Embryonic facial prominence (tissue), 1 donor: ENCODE measurements around the gene FRAS1.
"Not testable (repeated sequence)": the region's sequence is repeated elsewhere in the genome, so short reads cannot be mapped to it uniquely, and the experiment has no call there.

Experiments
- DNase-seq: peaks from one replicate; pipeline ENCODE4 v3.0.0-alpha.2; 2016; ENCODE audit errors: extremely low spot score

The FRAS1 gene

DNA sequence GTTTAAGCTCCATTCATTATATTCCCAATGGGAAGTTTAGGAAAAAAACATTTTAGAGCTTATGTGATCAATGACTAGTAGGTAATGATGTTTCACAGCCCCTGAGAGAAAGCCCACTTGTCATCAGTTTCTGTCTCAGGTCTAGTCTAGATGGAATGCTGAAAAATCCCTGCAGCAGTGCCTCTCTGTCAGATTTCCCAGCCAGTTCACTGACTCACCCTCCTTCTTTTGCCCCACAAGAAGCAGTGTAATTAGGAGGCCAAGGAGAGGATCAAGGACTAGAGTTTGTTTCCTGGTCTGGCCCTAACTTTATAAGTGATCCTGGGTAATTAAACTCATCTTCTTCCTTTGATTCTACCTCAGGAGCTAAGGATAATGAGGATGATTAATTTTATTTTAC is 375.8 kb downstream of the FRAS1 start:
- no peak for DNase-seq

- no peak for DNase-seq
These were observed 380.5 kb downstream of the FRAS1 start for GRCh38 chr4:78437608-78438088.

- no peak for DNase-seq
These were observed 382.2 kb downstream of the FRAS1 start for GRCh38 chr4:78439328-78439727.

GRCh38 chr4:78441756-78442155 is 384.6 kb downstream of the FRAS1 start:
- no peak for DNase-seq

DNA sequence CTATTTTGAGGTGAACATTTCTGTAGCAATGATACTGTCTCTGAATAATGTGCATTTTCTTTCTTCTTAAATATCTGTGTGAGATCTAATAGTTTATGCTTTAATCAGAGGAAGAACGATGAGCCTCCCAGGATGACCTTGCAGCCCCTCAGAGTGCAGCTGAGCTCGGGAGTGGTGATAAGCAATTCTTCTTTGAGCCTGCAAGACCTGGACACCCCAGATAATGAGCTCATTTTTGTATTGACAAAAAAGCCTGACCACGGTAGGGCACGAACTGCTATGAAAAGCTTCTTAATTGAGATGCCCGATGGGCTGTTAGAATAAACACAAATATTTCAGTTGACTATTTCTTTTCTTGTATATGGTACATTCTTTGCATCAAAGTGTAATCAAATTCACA is 389.5 kb downstream of the FRAS1 start:
- no peak for DNase-seq

DNA sequence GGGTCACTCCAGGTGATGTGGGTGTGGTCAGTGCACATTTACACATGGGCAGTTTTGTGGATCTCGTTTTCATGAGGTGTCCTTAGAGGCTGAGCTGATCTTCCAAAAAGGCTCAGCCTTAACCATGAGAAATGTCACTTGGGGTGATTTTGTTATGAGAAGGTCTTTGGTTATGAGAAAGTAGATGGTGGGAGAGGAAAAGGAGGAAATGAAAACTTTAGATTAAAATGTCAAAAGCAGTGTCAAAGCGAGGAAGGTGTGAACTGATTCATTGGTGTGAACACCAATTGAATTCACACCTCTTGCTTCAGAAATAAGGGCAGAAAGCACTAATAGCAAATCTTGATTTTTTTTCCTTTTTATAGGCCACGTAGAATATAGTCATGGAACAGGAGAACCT is 394.3 kb downstream of the FRAS1 start:
- no peak for DNase-seq

- no peak for DNase-seq
These were observed 396.9 kb downstream of the FRAS1 start for GRCh38 chr4:78454016-78454415.

DNA sequence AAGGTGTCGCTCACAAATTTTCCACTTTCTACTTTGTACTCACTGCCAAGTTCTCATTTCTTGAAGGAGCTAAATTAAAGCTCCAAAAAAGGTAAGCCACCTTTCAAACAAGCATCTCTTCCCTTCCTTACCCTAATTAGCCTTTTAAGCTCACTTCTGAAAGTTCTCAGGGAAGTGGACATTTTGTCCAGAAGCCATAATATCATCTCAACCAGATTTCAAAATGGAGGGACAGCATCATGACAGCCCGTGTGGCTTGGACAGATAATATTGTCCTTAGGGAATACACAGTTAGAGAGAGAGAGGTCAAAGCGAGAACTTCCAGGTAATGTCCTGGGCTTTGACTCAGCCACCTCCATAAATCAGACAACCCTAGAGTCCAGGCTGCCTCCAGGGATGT is 400.6 kb downstream of the FRAS1 start:
- DNase-seq: no peak

DNA sequence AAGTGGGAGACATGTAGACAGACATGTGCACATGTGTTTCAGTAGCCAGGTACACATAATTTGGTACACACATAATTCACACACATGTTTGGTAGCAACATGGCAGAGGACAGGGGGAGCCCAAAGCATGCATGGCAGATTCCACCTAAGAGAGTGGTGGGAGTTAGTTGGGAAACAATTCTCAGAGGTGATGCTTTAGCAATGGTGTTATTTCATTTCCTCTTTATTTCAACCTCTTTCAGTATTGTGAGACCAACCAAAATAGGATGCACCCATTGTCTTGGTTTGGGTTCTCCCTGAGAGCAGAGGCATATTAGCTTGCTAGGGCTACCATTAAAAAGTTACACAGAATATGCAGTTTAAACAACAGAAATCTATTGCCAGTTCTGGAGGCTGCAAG is 402.2 kb downstream of the FRAS1 start:
- no peak for DNase-seq

DNA sequence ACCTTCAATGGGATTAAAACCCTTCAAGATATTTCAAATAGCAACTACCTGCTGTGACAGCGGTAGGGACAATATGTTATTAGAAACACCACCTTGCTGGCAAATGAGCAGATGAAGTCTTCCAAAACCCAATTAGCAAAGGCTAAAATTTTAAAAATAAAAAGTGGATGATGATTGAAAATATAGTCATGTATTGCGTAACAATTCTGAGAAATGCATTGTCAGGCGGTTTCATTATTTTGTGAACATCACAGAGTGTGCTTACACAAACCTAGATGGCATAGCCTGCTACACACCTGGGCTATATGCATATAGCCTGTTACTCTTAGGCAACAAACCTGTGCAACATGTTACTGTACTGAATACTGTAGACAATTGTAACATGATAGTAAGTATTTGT is 403.2 kb downstream of the FRAS1 start:
- no peak for DNase-seq

- no peak for DNase-seq
These were observed 407.1 kb downstream of the FRAS1 start for GRCh38 chr4:78464265-78464664.

DNA sequence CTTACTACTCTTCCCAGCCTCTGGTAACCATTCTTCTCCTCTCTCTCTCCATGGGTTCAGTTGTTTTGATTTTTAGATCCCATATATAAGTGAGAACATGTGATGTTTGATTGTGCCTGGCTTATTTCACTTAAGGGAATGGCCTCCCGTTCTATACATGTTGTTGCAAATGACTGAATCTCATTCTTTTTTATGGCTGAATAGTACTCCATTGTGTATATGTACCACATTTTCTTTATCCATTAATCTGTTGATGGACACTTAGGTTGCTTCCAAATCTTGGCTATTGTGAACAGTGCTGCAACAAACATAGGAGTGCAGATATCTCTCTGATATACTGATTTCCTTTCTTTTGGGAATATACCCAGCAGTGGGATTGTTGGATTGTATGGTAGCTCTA is 410.1 kb downstream of the FRAS1 start:
- DNase-seq: not testable (repeated sequence)

DNA sequence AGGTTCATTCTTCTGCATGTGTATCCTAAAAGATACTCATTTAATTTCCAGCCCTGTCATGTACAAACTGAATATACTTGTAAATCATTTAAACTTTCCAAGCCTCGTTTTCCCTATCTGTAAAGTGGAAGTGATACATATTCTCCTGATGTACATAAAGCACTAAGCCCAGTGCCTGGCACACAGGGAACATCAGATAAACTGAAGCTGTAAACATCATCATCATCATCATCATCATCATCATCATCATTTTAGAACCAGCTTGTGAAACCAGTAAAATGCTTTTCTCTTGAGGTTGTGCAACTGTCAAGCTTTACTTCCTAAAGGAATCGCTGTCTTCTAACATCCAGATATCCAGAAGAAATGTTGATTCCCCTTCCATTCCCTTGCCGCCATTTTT is 411.1 kb downstream of the FRAS1 start:
- DNase-seq: no peak

DNA sequence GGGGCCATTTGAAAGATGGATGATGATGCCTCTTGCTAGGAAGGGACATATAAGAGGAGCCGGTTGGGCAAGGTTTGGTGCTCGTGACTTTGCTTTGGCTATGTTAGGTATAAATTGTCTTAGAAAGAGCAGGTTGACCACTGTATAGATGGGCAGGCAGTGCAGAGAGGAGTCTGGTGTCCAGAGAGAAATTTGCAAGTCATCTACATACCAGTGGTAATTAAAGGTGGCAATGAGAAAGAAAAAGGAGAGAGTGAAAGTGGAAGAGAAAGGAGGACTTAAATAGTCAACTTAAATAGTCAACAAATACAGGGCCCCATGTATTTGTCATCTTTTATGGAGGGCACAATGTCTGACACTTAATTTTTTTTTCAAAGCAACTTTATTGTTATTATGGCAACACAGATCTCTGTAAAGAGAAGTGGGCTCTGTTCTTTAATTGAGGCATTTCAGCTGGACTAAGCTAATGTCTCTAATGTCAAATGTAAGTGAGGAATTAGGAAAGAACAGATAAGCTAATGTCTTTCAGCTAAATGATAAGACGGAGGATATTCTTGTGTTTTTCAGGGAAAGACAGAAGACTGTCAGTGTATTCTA is 419.1 kb downstream of the FRAS1 start:
- DNase-seq: no peak

- DNase-seq: no peak
These were observed 420.2 kb downstream of the FRAS1 start for GRCh38 chr4:78477276-78477675.

- DNase-seq: no peak
These were observed 421.4 kb downstream of the FRAS1 start for GRCh38 chr4:78478523-78478922.

GRCh38 chr4:78480286-78480685 is 423.2 kb downstream of the FRAS1 start:
- DNase-seq: no peak

DNA sequence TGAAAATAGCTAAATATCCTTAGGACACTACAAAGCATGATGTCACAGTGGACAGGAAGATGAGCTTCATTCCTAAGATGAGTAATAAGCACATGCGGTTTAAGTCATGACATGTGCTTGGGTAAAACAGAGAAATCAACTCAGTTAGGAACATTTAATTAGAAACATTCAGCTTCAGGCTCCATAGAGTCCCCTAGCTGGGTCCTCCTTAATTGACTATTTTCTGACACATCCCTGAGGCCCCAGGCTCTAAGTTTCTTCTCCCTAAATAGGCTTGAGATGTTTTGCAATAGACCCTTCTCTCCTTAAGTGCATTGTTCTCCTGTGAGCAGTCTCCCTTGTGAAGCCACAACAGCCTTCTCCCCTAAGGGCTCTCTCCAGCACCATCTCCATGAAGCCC is 424.1 kb downstream of the FRAS1 start:
- DNase-seq: no peak

DNA sequence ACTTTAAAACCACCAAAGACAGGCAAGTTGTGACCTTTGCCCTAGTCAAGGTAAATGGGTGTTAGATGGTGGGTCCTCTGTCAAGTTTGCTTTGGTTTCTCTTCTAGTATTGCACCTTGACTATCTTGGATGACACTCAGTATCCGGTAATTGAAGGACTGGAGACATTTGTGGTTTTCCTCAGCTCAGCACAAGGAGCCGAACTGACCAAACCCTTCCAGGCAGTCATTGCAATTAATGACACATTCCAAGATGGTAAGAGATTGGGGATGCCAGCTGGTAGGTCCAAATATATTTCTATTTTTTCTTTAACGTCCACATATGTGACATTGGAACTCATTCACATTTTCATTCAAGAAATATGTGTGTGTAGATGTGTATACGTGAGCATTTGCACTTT is 425.2 kb downstream of the FRAS1 start:
- DNase-seq: no peak

DNA sequence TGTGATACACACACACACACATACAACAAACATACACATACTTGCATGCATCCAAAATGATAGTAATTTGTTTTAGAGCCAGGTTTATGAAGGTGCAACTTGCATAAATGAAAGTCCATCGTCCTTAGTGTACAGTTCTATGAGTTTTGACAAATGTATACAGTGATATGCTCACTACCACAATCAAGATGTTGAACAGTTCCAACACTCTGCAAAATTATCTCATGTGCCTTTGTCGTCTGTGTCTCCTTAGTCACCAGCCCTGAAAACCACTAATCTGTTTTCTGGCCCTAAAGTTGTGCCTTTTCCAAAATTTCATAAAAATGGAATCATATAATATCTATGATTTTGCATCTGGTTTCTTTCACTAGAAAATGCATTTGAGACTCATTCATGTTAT is 426.7 kb downstream of the FRAS1 start:
- no peak for DNase-seq

- DNase-seq: no peak
These were observed 427.5 kb downstream of the FRAS1 start for GRCh38 chr4:78484574-78484973.

- no peak for DNase-seq
These were observed 436.6 kb downstream of the FRAS1 start for GRCh38 chr4:78493731-78494130.

- no peak for DNase-seq
These were observed 439.0 kb downstream of the FRAS1 start for GRCh38 chr4:78496021-78496643.

GRCh38 chr4:78506260-78506659 is 449.1 kb downstream of the FRAS1 start:
- not testable (repeated sequence) for DNase-seq
